Stimulated activated CD4-positive, alpha-beta T cell treated with anti-CD3 and anti-CD28 coated beads, Interleukin-15, amount 100 ng/mL, for 24 hours (primary cell): ENCODE results near the gene ST3GAL3.
"Not testable (repeated sequence)": the region's sequence is repeated elsewhere in the genome, so short reads cannot be mapped to it uniquely, and the experiment has no call there.

ENCODE experiments used
- DNase-seq: peaks from one replicate; pipeline ENCODE4 v3.0.0-alpha.2; 2020

The ST3GAL3 gene

DNA sequence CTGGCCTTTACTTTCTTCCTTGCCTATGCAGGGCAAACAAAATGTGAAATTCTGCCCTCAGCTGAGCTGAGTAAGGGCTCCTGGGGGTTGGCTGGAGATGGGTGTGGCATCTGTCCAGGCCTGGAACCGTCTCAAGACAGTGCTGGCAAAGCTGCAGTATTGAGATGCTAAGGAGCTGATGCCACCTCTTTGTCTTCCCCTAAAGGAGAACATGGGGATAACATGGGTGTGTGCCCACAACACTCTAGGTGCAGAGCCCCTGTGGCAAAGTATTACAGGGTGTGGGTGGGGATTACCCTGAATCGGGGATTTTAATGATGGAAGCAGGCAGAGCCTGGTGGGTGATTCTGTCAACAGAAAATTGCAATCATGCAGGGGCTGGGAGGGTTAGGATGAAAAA is 2.5 kb upstream of the ST3GAL3 start:
- no peak for DNase-seq

DNA sequence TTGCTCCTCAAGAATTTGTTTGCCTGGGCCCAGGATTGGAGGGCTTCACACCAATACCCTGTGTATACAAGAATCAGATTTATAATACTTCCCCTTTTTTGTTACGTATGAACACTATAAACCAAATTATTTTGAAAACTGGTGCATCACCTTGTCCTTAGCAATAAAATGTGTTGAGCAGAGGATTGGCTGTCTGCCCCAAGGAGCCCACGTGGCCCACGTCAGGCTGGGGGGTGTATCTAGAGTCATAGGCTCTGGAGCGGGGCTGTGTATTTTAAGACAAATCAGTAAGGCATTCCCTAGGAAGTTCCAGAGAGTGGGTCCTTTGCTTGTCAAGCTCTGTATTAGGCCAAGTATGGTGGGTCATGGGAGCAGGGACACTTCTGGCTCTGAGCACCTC is 2.0 kb upstream of the ST3GAL3 start:
- no peak for DNase-seq

- no peak for DNase-seq
Observed at GRCh38 chr1:43705982-43706597, 1.2 kb upstream of the ST3GAL3 start.

- DNase-seq: peak; percentile 50
Observed at GRCh38 chr1:43706598-43707189, 642 bp upstream of the ST3GAL3 start.

- DNase-seq: no peak
Observed at GRCh38 chr1:43708002-43708410, 670 bp downstream of the ST3GAL3 start.

DNA sequence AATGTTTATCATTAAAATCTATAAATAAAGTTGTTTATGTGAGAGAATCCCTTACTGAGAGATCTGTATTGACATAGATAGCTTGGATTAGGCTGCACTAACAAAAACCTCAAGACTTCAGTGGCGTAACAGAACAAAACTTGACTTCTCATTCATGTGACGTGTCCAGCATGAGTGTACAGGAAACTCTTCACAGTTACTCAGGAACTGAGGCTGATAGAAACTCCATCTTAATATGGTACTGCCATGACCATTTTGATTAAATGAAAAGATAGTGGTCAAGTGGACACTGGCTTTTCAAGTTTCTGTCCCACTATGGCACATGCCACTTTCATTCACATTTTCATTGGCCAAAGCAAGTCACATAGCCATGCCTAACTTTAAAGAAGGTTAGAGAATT is 3.7 kb downstream of the ST3GAL3 start:
- no peak for DNase-seq

DNA sequence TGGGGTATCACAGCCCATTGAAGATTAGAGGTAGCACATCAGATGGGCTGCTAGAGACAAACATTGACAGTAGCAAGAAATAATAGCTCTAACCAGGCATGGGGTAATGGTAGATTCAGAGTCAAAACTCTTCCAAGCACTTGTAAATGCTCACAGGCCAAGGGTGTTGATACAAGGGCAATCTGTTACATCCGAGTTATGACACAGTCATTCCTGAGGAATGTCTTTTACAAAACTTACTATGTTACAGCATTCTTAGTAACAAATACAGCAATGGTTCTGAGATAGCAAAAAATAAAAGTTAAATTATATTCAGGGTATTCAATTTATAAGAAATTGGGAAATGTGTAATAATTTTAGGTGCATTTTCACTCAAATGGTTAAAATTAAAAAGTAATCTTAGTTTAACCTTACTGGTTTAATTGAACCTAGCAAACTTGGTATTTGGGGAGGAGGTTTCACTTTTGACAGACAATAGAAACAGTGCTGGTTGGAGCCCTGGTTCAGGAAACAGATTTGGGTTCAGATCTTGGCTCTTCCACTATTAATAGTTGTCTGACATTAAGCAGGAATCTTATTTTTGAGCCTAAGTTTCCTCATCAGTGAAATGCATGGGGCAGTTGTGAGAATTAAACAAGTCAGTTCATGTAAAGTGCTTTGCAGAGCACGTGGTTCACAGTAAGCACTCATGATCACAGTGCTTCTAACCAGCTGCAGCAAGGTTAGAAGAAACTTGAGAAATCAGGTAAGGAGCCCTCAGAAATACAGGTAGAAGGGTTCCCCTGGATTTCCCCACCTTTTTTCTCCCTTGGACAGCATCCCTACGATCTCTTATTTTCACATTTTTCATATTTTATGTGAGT is 4.4 kb downstream of the ST3GAL3 start:
- DNase-seq: no peak

GRCh38 chr1:43716559-43717281 is 9.4 kb downstream of the ST3GAL3 start:
- DNase-seq: no peak

- no peak for DNase-seq
Observed at GRCh38 chr1:43719063-43719462, 11.7 kb downstream of the ST3GAL3 start.

DNA sequence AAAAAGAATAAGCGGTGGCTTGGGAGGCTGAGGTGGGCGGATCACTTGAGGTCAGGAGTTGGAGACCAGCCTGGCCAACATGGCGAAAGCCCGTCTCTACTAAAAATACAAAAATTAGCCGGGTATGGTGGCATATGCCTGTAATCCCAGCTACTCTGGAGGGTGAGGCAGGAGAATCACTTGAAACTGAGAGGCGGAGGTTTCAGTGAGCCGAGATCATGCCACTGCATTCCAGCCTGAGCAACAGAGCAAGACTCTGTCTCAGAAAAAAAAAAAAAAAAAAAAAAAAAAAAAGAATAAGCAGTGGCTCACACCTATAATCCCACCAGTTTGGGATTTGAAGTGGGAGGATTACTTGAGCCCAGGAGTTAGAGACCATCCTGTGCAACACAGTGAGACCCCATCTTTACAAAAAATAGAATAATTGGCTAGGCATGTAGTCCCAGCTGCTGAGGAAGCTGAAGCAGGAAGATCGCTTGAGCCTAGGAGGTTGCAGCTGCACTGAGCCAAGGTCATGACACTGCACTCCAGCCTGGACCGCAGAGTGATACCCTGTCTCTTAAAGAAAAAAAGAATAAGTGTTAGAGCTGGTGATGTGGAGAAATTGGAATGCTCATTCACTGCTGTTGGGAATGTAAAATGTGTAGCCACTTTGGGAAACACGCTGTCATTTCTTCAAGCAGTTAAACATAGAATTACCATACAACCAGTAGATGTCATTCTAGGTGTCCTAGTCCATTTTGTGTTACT is 12.5 kb downstream of the ST3GAL3 start:
- DNase-seq: not testable (repeated sequence)

GRCh38 chr1:43722810-43723209 is 15.5 kb downstream of the ST3GAL3 start:
- no peak for DNase-seq

DNA sequence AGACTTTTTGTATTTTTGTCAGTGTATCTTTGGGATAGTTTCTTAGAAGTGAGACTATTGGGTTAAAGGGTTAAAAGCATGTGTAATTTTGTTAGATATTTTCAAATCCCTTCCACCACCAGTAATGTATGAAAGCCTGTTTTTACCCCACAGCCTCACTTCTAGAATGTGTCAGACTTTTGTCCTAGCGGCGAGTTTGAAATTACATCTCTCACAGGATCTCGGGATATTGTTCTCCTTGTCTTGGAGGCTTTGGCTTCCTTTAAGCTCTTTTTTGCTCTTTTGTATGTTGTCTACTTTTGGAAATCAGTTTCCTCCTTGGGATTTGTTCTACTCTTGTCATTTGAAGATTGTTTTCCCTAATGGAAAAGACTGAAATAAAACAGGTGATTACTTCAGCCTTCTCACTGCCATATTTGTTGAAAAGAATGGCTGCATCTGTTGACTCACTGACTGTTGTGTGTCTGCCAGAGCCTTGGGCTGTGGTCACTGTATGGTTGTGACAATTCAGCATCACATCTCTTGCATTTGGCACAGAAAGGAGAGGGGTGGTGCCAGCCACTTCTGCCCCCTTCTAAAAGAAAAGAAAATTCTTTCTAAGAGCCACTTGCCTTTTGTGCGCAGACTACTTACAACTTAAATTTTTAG is 22.6 kb downstream of the ST3GAL3 start:
- no peak for DNase-seq

DNA sequence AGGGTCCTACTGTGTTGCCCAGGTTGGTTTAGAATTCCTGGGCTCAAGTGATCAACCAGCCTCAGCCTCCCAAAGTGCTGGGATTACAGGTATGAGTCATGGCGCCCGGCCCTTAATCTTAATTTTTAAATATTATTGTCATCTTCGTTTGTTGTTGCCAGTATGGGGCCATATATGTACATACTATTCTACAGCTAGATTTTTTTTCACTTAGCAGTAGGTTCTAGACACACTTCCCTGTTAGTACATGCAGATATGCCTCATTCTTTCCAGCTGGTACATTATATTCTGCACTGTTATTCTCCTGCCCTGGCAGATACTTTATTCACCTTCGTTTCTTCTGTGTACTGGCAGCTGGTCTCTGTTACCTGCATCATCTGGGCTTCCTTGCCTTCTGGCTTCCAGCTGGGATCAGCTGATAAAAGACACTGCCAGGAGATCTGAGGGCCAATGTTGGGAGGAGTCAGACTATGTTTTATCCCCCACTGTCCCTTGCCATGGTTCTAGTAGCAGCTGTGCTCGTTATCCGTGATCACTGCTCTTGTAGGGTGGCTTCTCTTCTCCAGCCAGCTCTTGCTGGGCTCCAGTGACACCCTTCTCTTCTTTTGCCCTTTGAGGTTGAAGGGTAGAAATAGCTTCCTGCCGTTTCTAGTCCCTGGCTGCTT is 24.7 kb downstream of the ST3GAL3 start:
- DNase-seq: no peak

GRCh38 chr1:43736819-43737218 is 29.5 kb downstream of the ST3GAL3 start:
- no peak for DNase-seq

DNA sequence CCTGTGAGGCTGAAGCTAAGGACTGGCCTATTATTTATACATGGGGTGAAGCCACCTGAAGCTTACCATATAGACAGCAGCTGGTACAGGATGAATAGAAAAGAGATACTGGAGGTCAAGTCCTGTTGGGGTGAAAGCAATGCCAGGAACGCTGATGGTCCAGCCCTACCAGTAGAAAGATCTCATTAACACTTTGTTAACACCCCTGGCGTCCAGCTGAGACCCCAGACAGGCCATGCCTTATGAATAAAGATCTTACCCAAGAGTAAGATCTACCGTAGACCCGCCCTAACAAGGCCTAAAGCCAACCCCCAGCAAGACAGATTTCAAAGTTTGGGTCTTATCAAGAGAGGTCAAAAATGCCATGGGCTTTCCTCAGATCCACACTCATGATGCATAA is 34.7 kb downstream of the ST3GAL3 start:
- DNase-seq: no peak

DNA sequence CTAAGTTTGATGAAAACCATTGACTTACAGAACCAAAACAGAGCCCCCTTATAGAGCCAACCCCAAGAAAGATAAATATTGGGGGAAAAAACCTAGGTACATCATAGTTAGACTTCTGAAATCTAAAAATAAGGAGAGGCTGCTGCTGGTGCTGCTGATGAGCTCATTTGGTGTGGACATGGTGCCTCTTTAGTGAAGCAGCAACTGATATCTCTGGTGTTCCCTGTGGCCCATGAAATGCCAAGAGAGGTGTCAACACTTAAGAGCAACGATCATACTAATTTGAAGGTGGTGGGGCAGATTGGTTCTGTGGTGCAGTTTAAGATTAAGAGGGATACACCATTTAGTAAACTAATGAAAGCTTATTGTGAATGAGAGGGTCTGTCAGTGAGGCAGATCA is 35.9 kb downstream of the ST3GAL3 start:
- DNase-seq: no peak

- no peak for DNase-seq
Observed at GRCh38 chr1:43747736-43748135, 40.4 kb downstream of the ST3GAL3 start.

GRCh38 chr1:43750083-43750482 is 42.7 kb downstream of the ST3GAL3 start:
- DNase-seq: no peak

DNA sequence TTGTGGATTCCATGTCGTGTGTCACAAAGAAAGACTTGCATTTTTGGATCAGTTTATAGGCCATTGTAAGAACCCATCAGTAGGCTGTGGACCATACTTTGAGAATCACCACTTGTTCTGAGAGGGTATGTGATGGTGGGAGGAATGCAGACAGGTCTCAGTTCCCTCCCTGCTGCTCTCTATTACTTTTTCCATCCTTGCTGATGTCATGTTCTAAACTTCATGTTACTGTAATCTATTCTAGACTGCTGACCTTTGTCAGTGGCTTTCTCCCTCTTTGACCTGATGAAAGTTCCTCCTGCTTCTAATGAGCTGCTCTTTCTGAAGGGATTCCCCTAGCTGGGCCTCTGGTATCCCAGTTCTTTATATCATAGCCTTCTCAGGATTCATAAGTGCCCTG is 46.1 kb downstream of the ST3GAL3 start:
- DNase-seq: no peak

GRCh38 chr1:43754892-43755291 is 47.6 kb downstream of the ST3GAL3 start:
- DNase-seq: no peak

DNA sequence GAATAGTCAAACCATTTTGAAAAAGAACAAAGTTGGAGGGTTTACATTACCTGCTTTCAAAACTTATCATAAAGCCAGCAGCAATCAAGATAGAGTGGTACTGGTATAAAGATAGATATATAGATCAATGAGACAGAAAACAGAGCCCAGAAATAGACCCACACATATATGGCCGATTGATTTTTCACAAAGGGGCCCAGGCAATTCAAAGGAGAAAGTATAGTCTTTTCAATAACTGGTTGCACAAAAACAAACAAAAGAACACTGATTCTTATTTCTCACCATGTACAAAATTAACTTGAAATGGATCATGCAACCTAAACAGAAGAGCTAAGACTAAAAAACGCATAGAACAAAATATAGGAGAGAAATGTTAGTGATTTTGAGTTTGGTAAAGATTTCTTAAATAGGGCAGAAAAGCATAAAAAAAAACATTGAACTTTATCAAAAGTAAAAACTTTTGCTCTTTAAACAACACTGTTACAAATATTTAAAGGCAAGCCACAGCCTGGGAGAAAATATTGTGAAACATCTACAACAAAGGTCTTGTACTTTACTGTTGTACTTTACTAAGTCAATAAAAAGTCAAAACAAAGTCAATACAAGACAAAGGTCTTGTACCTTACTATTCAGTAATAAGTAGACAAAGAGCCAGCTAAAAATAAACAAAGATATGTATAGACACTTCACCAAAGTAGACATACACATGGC is 50.2 kb downstream of the ST3GAL3 start:
- DNase-seq: no peak
